Choroid plexus epithelial cell (primary cell): ENCODE measurements around the gene NCKAP1.
"Not testable (repeated sequence)": the region's sequence is repeated elsewhere in the genome, so short reads cannot be mapped to it uniquely, and the experiment has no call there.

Source experiments
- DNase-seq: peaks from one replicate; pipeline ENCODE4 v3.0.0-alpha.2; 2010; ENCODE audit warnings: low read depth
- H3K4me3 ChIP-seq: 2 replicates; pipeline ENCODE4 v1.5.1; 2011; ENCODE audit warnings: low read depth, mild to moderate bottlenecking, control low read depth, low read length, moderate library complexity
- CTCF ChIP-seq: conservative IDR thresholded peaks from 2 replicates; pipeline ENCODE4 v1.5.1; 2011; ENCODE audit warnings: low read depth, mild to moderate bottlenecking, control low read depth, inconsistent platforms, low read length, moderate library complexity

The NCKAP1 gene

GRCh38 chr2:182968493-182968892 lies 69.8 kb downstream of the NCKAP1 start:
- no peak for DNase-seq
- TF ChIP-seq CTCF = no peak
- no peak overlapping the region for H3K4me3 ChIP-seq

GRCh38 chr2:182966356-182966755 lies 71.9 kb downstream of the NCKAP1 start:
- not testable (repeated sequence) for H3K4me3 ChIP-seq

GRCh38 chr2:182962641-182963040 lies 75.6 kb downstream of the NCKAP1 start:
- H3K4me3 ChIP-seq = no peak overlapping the region
- TF ChIP-seq CTCF = no peak
- no peak for DNase-seq

More at GRCh38 chr2:182966356-182966755, 71.9 kb downstream of the NCKAP1 start:
- DNase-seq = not testable (repeated sequence)

- not testable (repeated sequence) for DNase-seq, H3K4me3 ChIP-seq
Measured at GRCh38 chr2:182960869-182961268, 77.4 kb downstream of the NCKAP1 start.

GRCh38 chr2:182954789-182955188 lies 83.5 kb downstream of the NCKAP1 start:
- no peak overlapping the region for H3K4me3 ChIP-seq

GRCh38 chr2:182952741-182953450 lies 85.4 kb downstream of the NCKAP1 start:
- no peak overlapping the region for H3K4me3 ChIP-seq
- no peak for TF ChIP-seq CTCF
- DNase-seq = peak; percentile 83

More at GRCh38 chr2:182954789-182955188, 83.5 kb downstream of the NCKAP1 start:
- no peak for DNase-seq
- no peak for TF ChIP-seq CTCF

GRCh38 chr2:182951948-182952663 lies 86.2 kb downstream of the NCKAP1 start:
- no peak for TF ChIP-seq CTCF
- peak; percentile 83 for DNase-seq

GRCh38 chr2:182950546-182950945 lies 87.7 kb downstream of the NCKAP1 start:
- no peak for TF ChIP-seq CTCF
- no peak overlapping the region for H3K4me3 ChIP-seq
- DNase-seq = no peak

More at GRCh38 chr2:182951948-182952663, 86.2 kb downstream of the NCKAP1 start:
- no peak overlapping the region for H3K4me3 ChIP-seq
